H9 (cell line): ENCODE data around the gene CDH1. TPM values are rescaled to one million over a fixed set of nuclear protein-coding genes. Genes with fewer than 3 reads are reported as not detected.

Source experiments
- DNase-seq: peaks from one replicate; pipeline ENCODE4 v3.0.0-alpha.2; 2017
- H2AFZ ChIP-seq: one replicate; pipeline ENCODE4 v1.6.1; 2013; ENCODE audit warnings: mild to moderate bottlenecking, low read length, control low read depth, moderate library complexity
- H2AK5ac ChIP-seq: 2 replicates; pipeline ENCODE4 v1.6.1; 2013; ENCODE audit warnings: low read length, control low read depth, mixed read lengths; ENCODE audit not compliant: insufficient read length
- H2BK120ac ChIP-seq: one replicate; pipeline ENCODE4 v1.6.1; 2013; ENCODE audit warnings: low read depth, mild to moderate bottlenecking, low read length, control low read depth, inconsistent platforms; ENCODE audit not compliant: poor library complexity, severe bottlenecking
- H2BK12ac ChIP-seq: 2 replicates; pipeline ENCODE4 v1.6.1; 2013; ENCODE audit warnings: low read length, control low read depth, mixed read lengths, low read depth; ENCODE audit not compliant: insufficient read length
- H2BK15ac ChIP-seq: 2 replicates; pipeline ENCODE4 v1.6.1; 2013; ENCODE audit warnings: low read depth, low read length, control low read depth
- H2BK20ac ChIP-seq: one replicate; pipeline ENCODE4 v1.6.1; 2013; ENCODE audit warnings: low read depth, mild to moderate bottlenecking, low read length, control low read depth, inconsistent platforms; ENCODE audit not compliant: poor library complexity, severe bottlenecking
- H2BK5ac ChIP-seq: 2 replicates; pipeline ENCODE4 v1.6.1; 2013; ENCODE audit warnings: low read length, control low read depth, mixed read lengths; ENCODE audit not compliant: insufficient read length
- H3K14ac ChIP-seq: 2 replicates; pipeline ENCODE4 v1.6.1; 2013; ENCODE audit warnings: low read length, control low read depth; ENCODE audit not compliant: insufficient read depth
- H3K18ac ChIP-seq: 2 replicates; pipeline ENCODE4 v1.6.1; 2013; ENCODE audit warnings: low read depth, mild to moderate bottlenecking, mixed read lengths, low read length, control low read depth; ENCODE audit not compliant: insufficient read length
- H3K23ac ChIP-seq: 2 replicates; pipeline ENCODE4 v1.6.1; 2013; ENCODE audit warnings: low read length, control low read depth, mixed read lengths, low read depth; ENCODE audit not compliant: insufficient read length
- H3K23me2 ChIP-seq: 2 replicates; pipeline ENCODE4 v1.6.1; 2013; ENCODE audit warnings: low read depth, mild to moderate bottlenecking, mixed read lengths, low read length, control low read depth; ENCODE audit not compliant: insufficient read length, poor library complexity, severe bottlenecking
- H3K27ac ChIP-seq: 2 replicates; pipeline ENCODE4 v1.5.1; 2013; ENCODE audit warnings: low read length, control low read depth, mixed read lengths, low read depth; ENCODE audit not compliant: insufficient read length
- H3K27me3 ChIP-seq: 2 replicates; pipeline ENCODE4 v1.6.1; 2013; ENCODE audit warnings: low read length, control low read depth, inconsistent platforms; ENCODE audit not compliant: insufficient read depth
- H3K4ac ChIP-seq: 2 replicates; pipeline ENCODE4 v1.6.1; 2013; ENCODE audit warnings: low read depth, mild to moderate bottlenecking, control low read depth, inconsistent platforms, low read length, moderate library complexity
- H3K4me1 ChIP-seq: 2 replicates; pipeline ENCODE4 v1.6.1; 2013; ENCODE audit warnings: low read length, control low read depth, inconsistent platforms; ENCODE audit not compliant: insufficient read depth
- H3K4me2 ChIP-seq: 2 replicates; pipeline ENCODE4 v1.6.1; 2013; ENCODE audit warnings: low read length, control low read depth, mixed read lengths; ENCODE audit not compliant: insufficient read length, insufficient read depth
- H3K56ac ChIP-seq: 2 replicates; pipeline ENCODE4 v1.6.1; 2013; ENCODE audit warnings: low read depth, mild to moderate bottlenecking, mixed read lengths, low read length, control low read depth; ENCODE audit not compliant: insufficient read length
- H3K79me1 ChIP-seq: 2 replicates; pipeline ENCODE4 v1.6.1; 2013; ENCODE audit warnings: low read depth, mild to moderate bottlenecking, moderate library complexity, low read length, control low read depth, inconsistent platforms; ENCODE audit not compliant: insufficient read depth, poor library complexity, severe bottlenecking
- H3K79me2 ChIP-seq: 2 replicates; pipeline ENCODE4 v1.6.1; 2013; ENCODE audit warnings: low read length, control low read depth, inconsistent platforms; ENCODE audit not compliant: insufficient read depth
- H3K9ac ChIP-seq: 2 replicates; pipeline ENCODE4 v1.6.1; 2013; ENCODE audit warnings: low read length, control low read depth, mixed read lengths; ENCODE audit not compliant: insufficient read length; ENCODE audit errors: extremely low read depth
- H3K9me3 ChIP-seq: one replicate; pipeline ENCODE4 v1.6.1; 2013; ENCODE audit warnings: low read depth, low read length, inconsistent platforms; ENCODE audit not compliant: control insufficient read depth
- H3T11ph ChIP-seq: one replicate; pipeline ENCODE4 v1.6.1; 2013; ENCODE audit warnings: mild to moderate bottlenecking, low read length, control low read depth, inconsistent platforms
- H4K20me1 ChIP-seq: one replicate; pipeline ENCODE4 v1.6.1; 2013; ENCODE audit not compliant: control insufficient read depth, insufficient read length, insufficient read depth
- H4K5ac ChIP-seq: 2 replicates; pipeline ENCODE4 v1.6.1; 2013; ENCODE audit warnings: low read depth, mild to moderate bottlenecking, mixed read lengths, low read length, control low read depth; ENCODE audit not compliant: insufficient read length
- H4K8ac ChIP-seq: replicated peaks from 2 replicates; pipeline ENCODE4 v1.6.1; 2013; ENCODE audit warnings: low read length, control low read depth, mixed read lengths, low read depth; ENCODE audit not compliant: insufficient read length
- H4K91ac ChIP-seq: 2 replicates; pipeline ENCODE4 v1.6.1; 2013; ENCODE audit warnings: low read depth, mild to moderate bottlenecking, moderate library complexity, mixed read lengths, low read length, control low read depth; ENCODE audit not compliant: insufficient read length
- H3K27ac Mint-ChIP-seq, 3 experiments: 2 replicates in 2 of 3; 3 replicates in 1 of 3; pipeline ENCODE4 v1.8.0; 2020 to 2021; ENCODE audit warnings: mixed read lengths in 3 of 3, mild to moderate bottlenecking in 1 of 3, moderate library complexity in 1 of 3
- H3K27me3 Mint-ChIP-seq: 2 replicates; pipeline ENCODE4 v1.8.0; 2021; ENCODE audit warnings: low read depth, mild to moderate bottlenecking, moderate library complexity, mixed read lengths
- H3K36me3 Mint-ChIP-seq, 3 experiments: 2 replicates in 2 of 3; 3 replicates in 1 of 3; pipeline ENCODE4 v1.8.0; 2020 to 2021; ENCODE audit warnings: low read depth in 3 of 3, mixed read lengths in 3 of 3; ENCODE audit not compliant: insufficient read depth in 1 of 3
- H3K4me1 Mint-ChIP-seq, 2 experiments: 2 replicates each; pipeline ENCODE4 v1.8.0; 2020; ENCODE audit warnings: mixed read lengths in 2 of 2
- H3K4me3 Mint-ChIP-seq, 2 experiments: 2 replicates in 1 of 2; 3 replicates in 1 of 2; pipeline ENCODE4 v1.8.0; 2020 to 2021; ENCODE audit warnings: mild to moderate bottlenecking in 2 of 2, mixed read lengths in 2 of 2, moderate library complexity in 1 of 2
- H3K9me3 Mint-ChIP-seq, 2 experiments: 2 replicates in 1 of 2; 3 replicates in 1 of 2; pipeline ENCODE4 v1.8.0; 2020; ENCODE audit warnings: mild to moderate bottlenecking in 2 of 2, mixed read lengths in 2 of 2, moderate library complexity in 1 of 2
- WGBS: extraction: QIAGEN DNeasy Blood & Tissue Kit; methylation state at CpG from one replicate; pipeline ENCODE4 v1.1.7; 2013; ENCODE audit warnings: missing lambda C conversion rate, low lambda C conversion rate, mixed read lengths; ENCODE audit not compliant: insufficient read length; ENCODE audit errors: extremely low coverage; 5-methylcytosine and 5-hydroxymethylcytosine counted together
- total RNA-seq: library from RNA; stranded (reverse); gene quantifications from 2 replicates; pipeline ENCODE4 v1.2.1, GENCODE V29; 2021
- TF ChIP-seq, protein P1 (sequence below): fragments of 200-600 bp; sonication (generic); conservative IDR thresholded peaks from 3 replicates; pipeline ENCODE4 v1.8.0; 2021; ENCODE audit warnings: antibody characterized with exemption, mild to moderate bottlenecking

Gene CDH1
- total RNA-seq, 1 experiment from 2014 or later: 237 TPM

DNA sequence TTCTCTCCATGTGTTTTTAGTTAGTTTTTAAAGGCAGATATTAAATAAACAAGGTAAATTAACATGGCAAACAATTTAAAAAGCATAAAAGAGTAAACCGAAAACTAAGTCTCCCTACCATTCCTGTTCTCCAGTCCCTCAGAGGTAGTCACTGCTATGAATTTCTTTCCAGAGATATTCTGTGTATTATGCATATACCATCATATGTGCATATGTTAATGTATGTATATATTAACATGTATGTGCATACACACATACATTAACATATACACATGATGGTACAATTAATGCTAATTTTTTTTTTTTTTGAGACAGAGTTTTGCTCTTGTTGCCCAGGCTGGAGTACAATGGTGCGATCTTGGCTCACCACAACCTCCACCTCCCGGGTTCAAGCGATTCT is 138.8 kb downstream of the CDH1 start:
- Histone ChIP-seq H3K4ac (no peak overlapping the region), H3K79me2 (no peaks in the 10 kb centered on the region), H3K18ac (no peak overlapping the region), H2BK20ac (no peak overlapping the region), H3K9ac (no peak overlapping the region), H4K5ac (no peak overlapping the region), H2AK5ac (no peak overlapping the region), H3T11ph (no peak overlapping the region), H2BK5ac (no peak overlapping the region), H3K79me1 (no peaks in the 10 kb centered on the region), H2BK12ac (no peak overlapping the region), H3K23me2 (no peaks in the 10 kb centered on the region), H2AFZ (no peak overlapping the region), H3K4me2 (no peak overlapping the region), H2BK120ac (no peak overlapping the region), H4K20me1 (no peaks in the 10 kb centered on the region), H3K23ac (no peak overlapping the region), H3K9me3 (no peaks in the 10 kb centered on the region), H2BK15ac (no peak overlapping the region), H3K27me3 (no peaks in the 10 kb centered on the region), H3K27ac (no peak overlapping the region), H3K4me1 (no peaks in the 10 kb centered on the region), H3K56ac (no peak overlapping the region), H3K14ac (no peak overlapping the region), H4K91ac (no peak overlapping the region), H4K8ac (no peak overlapping the region)
- peaks cover 5 to 36% (median 31%) of the 10 kb centered on the region in 3 experiments; a peak in 6 of 7 replicates for H3K36me3 Mint-ChIP-seq
- no peaks in the 10 kb centered on the region for H3K4me1 Mint-ChIP-seq
- no peak overlapping the region for H3K27ac Mint-ChIP-seq
- TF ChIP-seq, protein P1, sequence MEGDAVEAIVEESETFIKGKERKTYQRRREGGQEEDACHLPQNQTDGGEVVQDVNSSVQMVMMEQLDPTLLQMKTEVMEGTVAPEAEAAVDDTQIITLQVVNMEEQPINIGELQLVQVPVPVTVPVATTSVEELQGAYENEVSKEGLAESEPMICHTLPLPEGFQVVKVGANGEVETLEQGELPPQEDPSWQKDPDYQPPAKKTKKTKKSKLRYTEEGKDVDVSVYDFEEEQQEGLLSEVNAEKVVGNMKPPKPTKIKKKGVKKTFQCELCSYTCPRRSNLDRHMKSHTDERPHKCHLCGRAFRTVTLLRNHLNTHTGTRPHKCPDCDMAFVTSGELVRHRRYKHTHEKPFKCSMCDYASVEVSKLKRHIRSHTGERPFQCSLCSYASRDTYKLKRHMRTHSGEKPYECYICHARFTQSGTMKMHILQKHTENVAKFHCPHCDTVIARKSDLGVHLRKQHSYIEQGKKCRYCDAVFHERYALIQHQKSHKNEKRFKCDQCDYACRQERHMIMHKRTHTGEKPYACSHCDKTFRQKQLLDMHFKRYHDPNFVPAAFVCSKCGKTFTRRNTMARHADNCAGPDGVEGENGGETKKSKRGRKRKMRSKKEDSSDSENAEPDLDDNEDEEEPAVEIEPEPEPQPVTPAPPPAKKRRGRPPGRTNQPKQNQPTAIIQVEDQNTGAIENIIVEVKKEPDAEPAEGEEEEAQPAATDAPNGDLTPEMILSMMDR: no peak
- no CpG with 5 or more reads among the region's 4 CpGs for WGBS
- H3K9me3 Mint-ChIP-seq: no peaks in the 10 kb centered on the region
- no peak overlapping the region for H3K4me3 Mint-ChIP-seq
- no peak for DNase-seq
- no peaks in the 10 kb centered on the region; the same call in 1 of the 2 replicates for H3K27me3 Mint-ChIP-seq
